LoVo (cell line): ENCODE results near the gene WDR64.
A peak's percentile ranks its signal among the peaks of the same experiment; 100 is the strongest.

Experiments used
- DNase-seq: peaks from one replicate; pipeline ENCODE4 v3.0.0-alpha.2; 2016; ENCODE audit warnings: low spot score

WDR64 gene

DNA sequence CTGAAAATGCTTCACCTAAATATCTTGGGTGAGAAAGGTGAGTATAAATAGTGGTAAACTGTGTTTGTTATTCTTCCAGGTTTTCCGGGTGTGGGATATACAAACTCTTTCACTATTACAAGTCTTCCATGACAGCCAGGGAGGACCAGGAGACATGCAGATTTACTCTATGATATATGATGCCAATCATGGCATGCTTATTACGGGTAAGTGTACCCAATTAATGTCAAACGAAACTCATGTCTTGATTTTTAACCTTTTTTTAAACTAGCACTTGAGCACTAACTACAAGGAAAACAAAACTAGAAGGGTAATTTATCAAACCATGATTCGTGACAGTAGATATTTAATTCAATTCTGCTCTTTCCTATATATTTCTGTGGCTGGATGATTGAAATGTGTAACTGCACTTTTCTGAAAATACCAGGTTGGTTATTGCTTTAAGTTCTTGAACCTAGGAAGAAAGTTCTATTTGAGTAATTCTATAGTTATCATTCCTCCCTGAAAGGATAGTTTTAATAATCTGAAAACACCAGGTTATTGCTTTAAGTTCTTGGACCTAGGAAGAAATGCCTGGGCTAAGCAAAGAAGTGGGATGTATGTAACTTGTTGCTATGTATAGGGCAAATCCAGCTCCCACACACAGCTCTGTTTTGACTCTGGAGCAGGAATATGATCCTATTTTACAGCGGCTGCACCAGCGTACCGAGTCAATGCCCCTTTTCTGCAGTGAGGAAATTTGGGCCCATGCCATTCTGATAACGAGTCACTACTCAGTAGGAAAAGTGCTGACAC is 86.4 kb downstream of the WDR64 start:
- DNase-seq, result no peak

DNA sequence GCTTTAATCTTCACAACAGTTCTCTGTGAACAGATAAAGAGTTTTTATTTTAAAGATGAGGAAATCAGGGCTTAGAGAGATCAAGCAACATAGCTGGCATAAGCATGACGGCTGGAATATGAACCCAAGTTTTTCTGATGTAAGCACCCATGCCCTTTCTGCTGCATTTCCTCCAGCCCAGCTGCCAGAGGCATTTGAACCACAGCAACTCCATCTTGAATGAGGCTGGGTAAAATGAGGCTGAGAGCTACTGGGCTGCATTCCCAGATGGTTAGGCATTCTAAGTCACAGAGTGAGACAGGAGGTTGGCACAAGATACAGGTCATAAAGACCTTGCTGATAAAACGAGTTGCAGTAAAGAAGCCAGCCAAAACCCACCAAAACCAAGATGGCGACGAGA is 90.0 kb downstream of the WDR64 start:
- DNase-seq, result no peak

DNA sequence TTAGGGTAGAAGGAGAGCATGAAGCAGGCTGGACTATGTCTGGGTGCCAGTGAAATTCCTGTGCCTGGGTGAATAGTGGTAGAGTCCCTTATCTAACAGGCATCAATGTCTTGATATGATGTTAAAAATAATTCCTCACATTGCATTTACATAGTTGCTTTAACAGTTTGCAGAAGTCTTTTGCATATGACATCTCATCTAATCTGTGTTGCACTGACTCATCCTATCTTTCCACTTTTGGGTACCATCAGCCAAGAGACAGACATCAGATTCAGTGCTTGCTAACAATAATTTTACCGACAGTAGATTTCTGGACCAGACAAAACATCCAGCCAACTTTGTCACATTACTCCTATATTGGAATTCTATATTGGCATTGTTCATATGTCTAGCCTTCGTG is 92.5 kb downstream of the WDR64 start:
- no peak for DNase-seq

DNA sequence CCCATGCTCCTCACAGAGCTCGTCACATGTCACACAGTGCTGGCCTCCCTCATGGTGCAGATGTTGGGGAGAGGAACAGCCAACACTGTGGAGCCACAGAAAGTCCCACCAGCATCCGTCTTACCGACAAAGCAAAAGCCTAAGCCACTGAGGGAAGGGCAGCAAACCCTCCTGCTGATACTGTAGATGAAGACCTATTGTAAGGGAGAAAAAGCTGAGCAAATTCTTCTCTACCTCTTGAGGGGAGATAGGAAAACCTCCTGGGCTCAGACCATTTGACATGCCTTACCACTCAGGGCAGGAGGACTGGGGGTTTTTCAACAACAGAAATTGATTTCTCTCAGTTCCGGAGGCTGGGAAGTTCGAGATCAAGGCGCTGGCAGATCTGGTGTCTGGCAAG is 95.9 kb downstream of the WDR64 start:
- no peak for DNase-seq

DNA sequence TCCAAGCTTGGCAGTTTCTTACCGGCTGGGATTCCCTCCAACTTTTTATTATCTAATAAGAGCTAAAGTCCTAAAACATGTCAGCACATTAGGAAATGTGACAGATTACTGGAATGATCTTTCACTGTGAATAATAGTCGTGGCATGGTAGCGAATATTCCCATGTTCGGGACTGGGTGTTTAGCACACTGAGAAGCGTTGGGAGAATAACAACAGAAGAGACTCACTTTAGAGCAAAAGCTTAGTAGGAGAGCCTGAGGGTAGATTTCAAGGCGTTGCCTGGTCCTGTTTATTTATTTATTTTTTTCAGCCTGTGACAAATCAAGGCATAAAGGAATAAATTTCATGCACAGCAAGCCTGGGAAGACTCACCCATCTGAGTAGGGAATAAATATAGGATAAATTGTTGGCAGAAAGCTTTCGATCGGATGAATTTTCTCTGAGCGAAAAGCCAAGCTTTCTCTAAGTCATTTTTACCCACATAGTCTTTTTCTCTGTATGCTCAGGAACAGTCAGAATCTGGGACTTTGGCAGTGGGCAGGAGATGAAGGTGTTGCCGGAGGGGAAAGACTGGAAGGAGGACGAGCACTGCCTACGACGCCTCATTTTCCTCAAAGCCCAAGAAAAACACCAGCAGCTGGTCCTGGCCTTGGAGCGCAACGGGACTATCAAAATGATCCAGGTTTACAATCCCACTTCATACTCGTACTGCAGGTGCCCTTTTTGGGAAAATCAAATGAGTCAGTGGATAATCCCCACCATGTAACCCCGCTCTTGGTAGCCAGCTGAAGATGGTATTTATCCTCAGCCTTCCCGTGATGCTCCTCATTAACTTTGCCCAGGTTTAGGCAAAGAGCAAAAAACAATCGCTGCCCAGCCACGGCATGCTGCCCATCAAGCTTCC is 97.2 kb downstream of the WDR64 start:
- peak; percentile 33 for DNase-seq

DNA sequence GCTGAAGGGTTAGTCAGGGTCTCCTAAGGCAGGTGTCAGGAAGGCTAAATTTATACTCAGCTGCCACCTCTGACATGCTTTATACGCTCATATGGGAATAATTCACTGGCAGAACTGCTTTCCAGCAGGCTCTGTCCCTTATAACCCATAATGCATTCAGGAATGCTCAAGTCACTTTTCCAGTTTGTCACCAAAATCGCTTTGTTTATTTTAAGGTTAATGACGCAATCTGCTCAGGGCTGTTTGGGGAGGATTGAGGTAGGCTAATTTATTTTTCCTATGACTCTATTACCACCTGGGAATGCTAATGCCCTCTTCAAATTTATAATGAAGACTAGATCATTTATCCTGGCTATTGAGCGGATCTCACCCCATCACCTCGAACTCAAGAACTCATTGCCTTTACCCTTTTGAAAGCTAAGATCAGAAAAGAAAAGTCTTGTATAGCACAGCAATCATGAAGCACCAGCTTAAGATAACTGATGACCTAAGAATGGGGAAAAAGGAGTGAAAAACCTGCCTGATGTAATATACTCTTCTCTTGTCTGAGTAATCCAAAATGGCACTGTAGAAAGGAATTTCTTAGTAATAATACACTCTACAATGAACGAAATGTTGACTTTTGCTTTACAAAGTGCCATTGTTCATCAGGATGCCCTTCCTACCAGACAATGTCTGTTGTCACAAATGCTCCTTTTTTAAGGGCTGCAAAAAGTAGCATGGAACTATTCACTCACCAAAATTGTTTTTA is 98.0 kb downstream of the WDR64 start:
- no peak for DNase-seq

DNA sequence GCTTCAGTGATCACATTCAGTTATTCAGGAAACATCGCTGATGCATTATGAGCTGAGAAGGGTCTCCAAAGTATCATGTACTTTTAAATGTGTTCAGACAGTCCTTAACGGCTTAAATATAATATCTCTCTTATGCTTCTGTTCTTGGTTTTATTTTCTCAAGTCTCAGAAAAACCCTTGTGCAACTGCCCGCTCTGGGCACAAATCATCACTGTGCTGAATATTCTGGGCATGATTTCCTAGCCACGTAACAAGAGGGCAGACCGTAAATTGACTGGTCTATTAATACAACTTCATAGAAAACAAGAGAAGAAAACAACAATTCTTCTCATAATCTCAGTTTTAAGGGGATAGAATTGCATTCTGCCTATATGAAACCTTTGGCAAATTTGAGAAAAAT is 99.4 kb downstream of the WDR64 start:
- DNase-seq, result no peak

DNA sequence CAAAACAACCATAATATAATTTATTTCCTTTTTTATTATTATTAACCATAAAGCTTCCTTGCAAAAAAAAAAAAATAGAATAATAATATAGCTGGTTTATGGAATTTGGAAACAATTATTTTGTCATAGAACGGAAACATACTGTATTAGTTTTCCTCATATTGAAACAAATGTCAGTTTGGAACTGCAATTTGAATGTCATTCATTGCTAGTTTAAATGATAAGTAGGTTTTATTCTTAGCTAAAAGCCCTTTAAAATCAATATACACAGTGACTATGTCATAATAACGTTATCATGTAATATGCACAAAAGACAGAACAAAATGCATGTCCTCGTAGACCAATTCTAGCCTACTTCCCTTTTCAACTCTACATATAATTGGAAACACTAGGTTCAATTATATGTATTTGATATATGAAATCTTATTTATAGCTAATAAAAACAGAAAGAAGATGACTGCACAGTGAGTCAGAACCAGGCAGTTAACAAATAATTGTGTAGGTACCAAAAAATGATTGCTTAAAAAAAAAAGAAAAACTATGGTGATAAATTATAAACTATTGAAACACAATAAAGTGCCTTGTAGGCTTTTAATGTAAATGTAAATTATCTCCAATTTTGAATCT is 110.7 kb downstream of the WDR64 start:
- no peak for DNase-seq

DNA sequence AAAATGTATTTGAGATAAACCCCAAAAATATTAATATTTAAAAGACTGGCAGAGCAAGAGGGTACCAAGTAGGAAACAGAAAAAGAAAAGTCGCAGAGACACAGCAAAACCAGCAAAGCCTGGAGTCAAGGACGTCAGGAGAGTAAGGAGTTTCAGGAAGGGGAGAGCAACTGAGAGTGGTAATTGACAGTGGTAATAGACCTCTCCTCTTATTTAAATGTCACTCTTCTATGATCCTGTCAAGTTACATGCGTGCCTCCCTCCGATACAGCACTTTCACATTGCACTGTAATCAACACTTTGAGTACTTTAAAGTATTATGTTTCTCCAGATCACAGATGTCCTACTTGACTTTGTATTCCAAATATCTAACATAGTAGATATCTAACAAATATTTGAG is 113.3 kb downstream of the WDR64 start:
- no peak for DNase-seq

DNA sequence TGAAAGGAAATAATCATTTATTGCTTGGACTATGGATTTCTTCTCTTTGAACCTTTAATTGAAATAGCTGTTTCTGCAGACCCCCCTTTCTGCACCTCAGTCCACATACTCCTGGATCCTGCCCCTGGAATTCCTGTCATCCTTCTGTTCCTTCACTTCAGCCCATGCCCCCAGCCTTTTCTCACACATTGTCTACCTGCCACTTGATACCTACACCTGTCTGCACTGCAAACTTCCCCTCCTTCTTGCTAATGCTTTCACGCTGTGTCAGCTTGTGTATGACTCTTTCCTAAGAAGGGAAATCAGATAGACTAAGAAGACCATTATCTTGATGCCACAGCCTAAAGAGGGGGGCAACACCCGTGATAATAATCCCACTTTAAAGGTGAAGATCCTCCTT is 115.7 kb downstream of the WDR64 start:
- DNase-seq, result no peak

DNA sequence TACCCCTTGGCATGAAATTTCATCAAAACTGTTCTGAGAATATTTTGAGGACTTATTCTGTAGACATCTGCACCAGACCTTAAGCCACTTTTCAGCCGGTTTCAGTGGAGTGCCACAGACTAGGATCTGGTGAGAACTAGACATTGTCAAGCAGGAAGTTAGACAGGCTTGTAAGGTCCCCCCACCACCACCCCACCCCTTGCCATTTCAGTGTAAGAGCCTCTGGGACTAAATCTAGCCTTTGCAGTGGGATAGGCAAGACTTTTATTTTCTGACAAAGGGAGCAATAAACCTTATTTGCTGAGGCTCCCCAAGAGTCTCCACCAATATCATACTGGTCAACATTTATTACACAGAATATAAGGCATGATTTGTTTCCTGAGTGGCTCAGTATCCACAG is 118.0 kb downstream of the WDR64 start:
- no peak for DNase-seq

DNA sequence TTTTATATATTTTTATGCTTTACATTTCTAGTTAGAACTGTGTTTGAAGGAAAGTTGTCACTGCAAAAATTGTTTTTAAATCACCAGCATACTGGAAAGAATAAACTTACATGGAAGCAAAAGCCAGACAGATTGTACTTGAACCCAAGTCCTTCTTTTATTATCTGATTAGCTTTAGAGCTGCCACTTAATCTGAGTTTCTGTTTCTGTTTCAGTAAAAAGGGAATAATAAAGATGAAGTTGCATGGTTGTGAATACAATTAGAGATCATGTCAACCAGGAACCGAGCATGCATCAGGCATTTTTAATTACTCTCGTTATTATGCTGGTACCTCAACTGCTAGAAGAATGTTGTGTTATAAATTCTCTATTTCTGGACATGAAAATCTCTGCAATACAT is 119.0 kb downstream of the WDR64 start:
- DNase-seq, result no peak

DNA sequence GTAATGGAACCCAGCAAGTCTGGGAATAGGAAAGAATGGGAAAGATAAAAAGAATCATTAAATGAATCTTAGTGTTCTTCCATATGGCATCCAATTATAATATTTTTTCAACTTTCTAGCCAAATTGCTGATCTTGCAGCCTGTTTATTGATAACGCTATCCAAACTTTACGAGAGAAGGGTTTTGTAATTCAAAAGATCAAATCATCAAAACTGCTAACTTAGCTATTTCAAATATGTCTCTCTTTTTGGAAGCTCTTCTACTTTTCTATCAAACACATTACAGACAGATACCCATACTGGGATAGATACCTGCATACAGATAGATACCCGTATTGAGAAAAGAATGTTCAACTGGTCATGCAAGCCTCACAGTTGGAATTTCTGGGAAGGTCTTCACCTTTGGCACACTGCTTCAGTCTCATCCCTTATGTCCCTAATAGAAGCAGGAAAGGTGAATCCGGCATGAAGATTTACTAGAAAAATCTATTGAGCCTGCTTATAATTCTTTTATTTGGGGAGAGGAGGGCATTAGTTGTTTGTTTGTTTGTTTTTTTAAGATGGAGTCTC is 120.9 kb downstream of the WDR64 start:
- no peak for DNase-seq

DNA sequence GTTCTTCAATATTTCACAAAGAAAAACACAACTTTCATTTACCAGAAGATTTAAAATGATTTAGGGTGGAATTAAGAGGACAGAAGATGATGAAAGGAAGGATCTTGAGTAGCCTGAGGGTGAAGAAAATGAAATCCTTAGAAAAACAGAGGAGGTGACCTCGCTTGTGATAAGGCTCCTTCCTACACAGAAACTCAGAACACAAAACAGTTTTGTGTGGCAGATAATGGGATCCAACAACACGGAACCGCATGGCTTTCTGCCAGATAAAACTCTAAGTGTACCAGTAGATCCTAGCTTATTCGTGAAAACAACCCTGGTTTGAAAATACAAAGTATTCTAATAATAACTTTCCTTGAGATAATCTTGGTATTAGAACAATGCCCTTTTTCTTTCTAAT is 121.9 kb downstream of the WDR64 start:
- no peak for DNase-seq

DNA sequence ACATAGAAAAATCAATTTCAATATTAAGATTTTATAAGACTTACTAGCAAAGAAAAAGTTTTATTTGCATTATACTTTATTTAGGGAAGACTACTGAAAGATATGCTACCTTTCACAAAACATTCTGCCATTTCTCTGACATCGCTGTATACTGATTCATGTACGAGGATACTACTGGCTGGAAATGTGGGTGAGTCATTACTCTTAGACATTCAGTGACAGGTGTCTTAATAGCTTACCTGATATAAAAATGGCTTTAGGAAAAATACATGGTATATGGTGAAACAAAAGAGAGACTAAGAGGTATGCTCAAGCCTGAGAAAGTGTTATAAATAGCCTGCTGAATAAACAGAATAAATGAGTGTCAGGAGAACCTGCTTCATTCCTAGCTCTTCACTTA is 122.9 kb downstream of the WDR64 start:
- no peak for DNase-seq

DNA sequence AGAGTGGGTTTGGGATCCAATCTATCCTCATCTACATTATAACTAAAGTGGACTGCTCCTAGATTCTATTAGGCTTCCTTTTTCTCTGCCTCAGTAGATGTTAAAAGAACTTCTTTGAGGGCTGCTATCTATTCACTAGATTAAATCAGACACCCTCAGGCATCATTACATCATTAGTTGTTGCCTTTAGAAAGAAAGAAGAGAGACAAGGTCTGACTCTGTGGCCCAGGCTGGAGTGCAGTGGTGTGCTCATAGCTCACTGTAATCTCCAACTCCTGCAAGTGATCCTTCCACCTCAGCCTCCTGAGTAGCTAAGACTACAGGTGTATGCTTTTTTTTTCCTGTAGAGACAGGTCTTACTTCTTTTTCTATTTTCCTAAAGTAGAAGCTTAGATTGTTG is 124.8 kb downstream of the WDR64 start:
- DNase-seq, result no peak

DNA sequence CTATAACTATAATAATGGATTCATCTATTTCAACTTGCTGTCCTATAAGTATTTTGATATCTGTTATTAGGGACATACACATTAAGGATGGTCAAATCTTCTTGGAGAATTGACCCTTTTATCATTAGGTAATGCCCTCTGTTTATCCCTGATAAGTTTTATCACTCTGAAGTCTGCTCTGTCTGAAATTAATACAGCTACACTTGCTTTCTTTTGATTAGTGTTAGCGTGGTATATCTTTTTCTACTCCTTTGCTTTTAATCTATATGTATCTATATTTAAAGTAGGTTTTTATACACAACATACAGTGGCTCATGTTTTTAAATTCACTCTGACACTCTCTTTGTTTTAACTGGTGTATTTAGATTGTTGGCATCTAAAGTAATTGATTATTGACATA is 126.0 kb downstream of the WDR64 start:
- DNase-seq, result no peak

DNA sequence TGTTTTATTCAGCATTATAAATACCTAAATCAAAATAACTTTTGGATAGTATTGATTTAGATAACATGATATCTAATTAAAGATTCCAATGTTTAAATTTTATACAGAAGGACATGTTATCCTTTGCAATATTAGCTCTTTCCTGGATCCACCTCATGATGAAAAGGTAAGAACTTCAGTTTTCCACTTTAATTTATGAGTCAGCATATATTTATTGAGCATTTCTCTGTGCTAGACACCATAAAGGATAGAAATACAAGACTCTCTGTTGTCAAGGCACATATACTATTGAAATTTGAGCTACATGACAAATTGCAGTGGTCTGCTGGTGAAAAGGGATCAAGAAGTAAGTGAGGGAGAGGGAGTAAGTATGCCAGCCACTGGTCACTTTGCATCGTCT is 127.8 kb downstream of the WDR64 start:
- no peak for DNase-seq

DNA sequence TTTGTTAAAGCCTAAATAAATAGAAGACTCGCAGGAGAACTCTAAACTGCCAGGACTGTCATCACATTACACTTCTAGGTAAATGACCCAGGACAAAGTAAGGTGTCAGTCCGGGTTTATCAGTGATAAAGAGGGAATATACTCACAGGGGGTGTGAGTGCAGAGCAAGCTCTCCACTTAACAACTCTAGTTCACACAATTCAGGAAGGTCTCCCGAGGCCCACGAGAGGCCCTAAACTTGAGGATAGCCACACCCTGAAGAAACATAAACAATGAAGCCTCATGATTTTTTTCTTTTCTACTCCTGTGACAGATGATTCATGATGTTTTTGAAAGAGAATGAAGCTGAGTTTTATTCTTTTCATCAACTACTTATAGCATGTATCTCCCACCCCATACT is 130.3 kb downstream of the WDR64 start:
- no peak for DNase-seq

DNA sequence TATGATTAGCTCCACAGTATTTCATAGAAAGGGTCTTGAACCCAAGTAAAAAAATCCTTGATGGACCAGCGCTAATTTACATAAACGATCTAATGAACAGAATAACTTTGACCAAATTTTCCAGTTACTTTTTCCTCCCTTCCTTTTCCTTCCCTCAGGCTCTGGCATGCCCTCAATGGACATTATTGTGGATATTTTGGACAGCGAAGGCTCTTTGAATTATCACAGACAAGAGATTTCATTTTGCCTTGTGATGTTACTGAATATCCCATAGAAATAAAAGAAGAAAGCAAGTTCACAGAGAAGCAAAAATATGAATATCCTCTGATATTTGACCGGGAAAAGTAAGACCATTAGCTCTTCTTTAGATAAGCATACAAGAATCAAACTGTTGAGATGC is 135.6 kb downstream of the WDR64 start:
- no peak for DNase-seq

DNA sequence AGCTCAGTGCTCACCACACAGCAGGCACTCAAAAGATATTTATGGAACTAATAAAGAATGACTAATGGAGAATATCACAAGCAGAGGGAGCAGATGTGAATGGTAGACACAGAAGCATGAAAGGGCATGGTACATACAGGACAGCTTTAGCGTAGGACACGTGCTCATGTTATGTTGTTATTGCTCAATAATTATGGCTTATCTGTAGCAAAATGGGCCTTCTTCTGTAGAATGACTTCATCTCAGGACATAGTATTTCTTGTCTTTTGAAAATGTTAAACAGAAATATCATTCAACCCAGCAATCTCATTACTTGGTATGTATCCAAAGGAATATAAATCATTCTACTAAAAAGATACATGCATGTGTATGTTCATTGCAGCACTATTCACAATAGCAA is 137.0 kb downstream of the WDR64 start:
- no peak for DNase-seq

DNA sequence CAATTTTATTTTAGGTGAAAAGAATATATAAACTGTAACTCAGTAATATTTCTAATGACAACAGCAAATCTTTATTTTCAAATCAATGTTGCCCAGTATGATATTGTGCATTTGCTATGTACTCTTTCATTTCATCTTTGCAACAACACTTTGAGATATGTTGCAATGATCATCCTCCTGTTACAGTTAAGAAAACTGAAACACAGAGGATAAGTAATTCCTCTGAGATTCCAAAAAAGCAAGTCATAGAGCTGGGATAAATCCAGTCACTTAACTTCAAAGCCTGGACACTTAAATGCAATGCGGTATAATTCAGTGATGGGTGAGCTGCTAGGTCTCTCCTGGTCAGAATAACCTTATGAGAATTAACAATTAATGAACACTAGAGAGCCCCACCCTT is 147.3 kb downstream of the WDR64 start:
- no peak for DNase-seq
